Fibroblast of lung (primary cell): ENCODE data around the gene METTL21C.

Source experiments
- EZH2 ChIP-seq: IDR thresholded peaks from 2 replicates; pipeline ENCODE4 v1.5.1; 2012; ENCODE audit warnings: low read length, control low read depth, mild to moderate bottlenecking; ENCODE audit errors: missing control alignments
- TF ChIP-seq, protein P1 (sequence below), 2 donors: IDR thresholded peaks in 1 of 2; conservative IDR thresholded peaks in 1 of 2; 1 replicate in 1 of 2; 2 replicates in 1 of 2; pipeline ENCODE4 v1.5.1; 2011 to 2012; ENCODE audit warnings: low read length in 2 of 2, control low read depth in 1 of 2, inconsistent platforms in 1 of 2, low read depth in 1 of 2, mild to moderate bottlenecking in 1 of 2

DNA sequence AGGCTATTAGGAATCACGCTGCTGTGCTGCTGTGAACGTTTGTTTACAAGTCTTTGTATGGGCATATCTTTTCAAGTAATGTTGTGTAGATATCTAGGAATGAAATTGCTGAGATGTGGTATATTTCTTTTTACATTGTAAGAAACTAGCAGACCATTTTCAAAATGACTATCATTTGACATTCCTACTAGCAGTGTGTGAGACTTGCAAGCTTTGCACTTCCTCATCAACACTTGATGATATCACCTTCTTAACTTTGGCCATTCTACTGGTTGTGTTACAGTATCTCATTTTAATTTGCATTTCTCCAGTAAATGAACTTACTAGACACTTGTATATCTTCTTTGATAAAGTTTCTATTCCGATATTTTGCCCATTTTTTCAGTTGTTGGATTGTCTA lies 12.1 kb downstream of the METTL21C start:
- TF ChIP-seq, protein P1, sequence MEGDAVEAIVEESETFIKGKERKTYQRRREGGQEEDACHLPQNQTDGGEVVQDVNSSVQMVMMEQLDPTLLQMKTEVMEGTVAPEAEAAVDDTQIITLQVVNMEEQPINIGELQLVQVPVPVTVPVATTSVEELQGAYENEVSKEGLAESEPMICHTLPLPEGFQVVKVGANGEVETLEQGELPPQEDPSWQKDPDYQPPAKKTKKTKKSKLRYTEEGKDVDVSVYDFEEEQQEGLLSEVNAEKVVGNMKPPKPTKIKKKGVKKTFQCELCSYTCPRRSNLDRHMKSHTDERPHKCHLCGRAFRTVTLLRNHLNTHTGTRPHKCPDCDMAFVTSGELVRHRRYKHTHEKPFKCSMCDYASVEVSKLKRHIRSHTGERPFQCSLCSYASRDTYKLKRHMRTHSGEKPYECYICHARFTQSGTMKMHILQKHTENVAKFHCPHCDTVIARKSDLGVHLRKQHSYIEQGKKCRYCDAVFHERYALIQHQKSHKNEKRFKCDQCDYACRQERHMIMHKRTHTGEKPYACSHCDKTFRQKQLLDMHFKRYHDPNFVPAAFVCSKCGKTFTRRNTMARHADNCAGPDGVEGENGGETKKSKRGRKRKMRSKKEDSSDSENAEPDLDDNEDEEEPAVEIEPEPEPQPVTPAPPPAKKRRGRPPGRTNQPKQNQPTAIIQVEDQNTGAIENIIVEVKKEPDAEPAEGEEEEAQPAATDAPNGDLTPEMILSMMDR (conservative IDR thresholded peaks at IDR 0.05 in 1 of 2, IDR thresholded peaks at IDR 0.05 in 1 of 2; ENCODE audit: low read depth in 1 of 2, low read length in 2 of 2): no peak
- TF ChIP-seq EZH2: no peak
